ENCODE results near the gene ZSCAN30. TPM values are rescaled to one million over a fixed set of nuclear protein-coding genes. Genes with fewer than 3 reads are reported as not detected.

Gene ZSCAN30
- total and polyA plus RNA-seq, 10 of the 15 experiments (the other 5 are each of a cell fraction or from before 2014, with no cell fraction given): 2.7 to 15.7 (median 11.2) TPM

DNA sequence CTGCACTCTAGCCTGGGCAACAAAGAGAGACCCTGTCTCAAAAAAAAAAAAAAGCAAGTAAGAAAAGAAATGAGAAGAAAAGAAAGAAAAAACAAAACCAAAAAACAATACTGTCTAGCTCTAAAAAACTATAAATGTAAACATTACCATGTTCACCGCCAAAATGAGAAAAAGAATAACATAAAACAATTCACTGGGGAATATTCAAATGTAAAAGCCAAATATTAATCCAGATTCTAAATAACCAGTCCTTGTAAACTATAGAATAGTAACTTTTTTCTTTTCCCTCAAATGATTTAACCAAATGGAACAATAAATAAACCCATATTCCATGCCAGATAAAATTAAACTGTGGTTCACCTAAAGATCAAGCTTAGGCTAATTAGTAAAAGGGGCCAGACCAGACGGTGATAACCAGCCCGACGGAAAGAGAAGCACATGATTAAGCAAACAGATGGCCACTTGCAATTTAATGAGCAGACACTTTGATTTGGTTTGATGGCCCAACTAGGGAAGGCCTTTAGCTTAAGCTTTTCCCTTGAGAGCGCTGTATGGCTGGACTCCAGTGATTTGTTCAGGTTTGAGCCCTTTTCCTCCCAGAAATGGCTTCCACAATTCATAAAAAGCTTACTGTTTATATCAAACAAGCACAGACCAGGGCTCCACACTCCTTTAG, 88.6 kb downstream of the ZSCAN30 start:
- WGBS (ENCODE audit: insufficient coverage, insufficient replicate concordance, low lambda C conversion rate, missing lambda C conversion rate): 73% methylated on average over 5 of the region's 5 CpGs
- RAD21 ChIA-PET (ENCODE audit: unreplicated experiment): no interaction called here
- no peak for FAIRE-seq

More for the DNA sequence above, 88.6 kb downstream of the ZSCAN30 start:
- no peak for DNase-seq (ENCODE audit: low read depth, low spot score)
- no peaks in the 10 kb centered on the region for H3K27me3 ChIP-seq (replicated peaks in 1 of 2; ENCODE audit: control insufficient read depth in 2 of 2, insufficient read depth in 2 of 2, low read length in 1 of 2)
- H3K4me1 ChIP-seq (ENCODE audit: control insufficient read depth, insufficient read depth, low read length): no peaks in the 10 kb centered on the region
- no peak overlapping the region for H3K9ac ChIP-seq (ENCODE audit: control insufficient read depth, insufficient read depth, low read length)
- no peaks in the 10 kb centered on the region; the same call in 2 of the 3 replicates for H3K9me3 ChIP-seq (replicated peaks; ENCODE audit: control insufficient read depth, insufficient read depth, low read length)
- ChIA-PET SMC1A (ENCODE audit: uncharacterized antibody, unreplicated experiment) (interaction anchor here (1.3 to 2.4 kb wide), 2 partner anchors 12 to 29 kb away, joined by 3 to 8 read pairs; no protein-coding TSS in a partner anchor), CTCF (interaction anchor here (1.5 to 1.6 kb wide), 2 partner anchors 9 to 29 kb away, joined by 6 read pairs; no protein-coding TSS in a partner anchor), POLR2A (no interaction called here)
- in situ Hi-C loops (cut with MboI) (no loop called here), intact Hi-C loops (cut with micrococcal nuclease; ENCODE audit: unreplicated experiment) (no loop called here)
- no peak overlapping the region for H2AFZ ChIP-seq (ENCODE audit: control insufficient read depth, low read depth, low read length)
- TF ChIP-seq, protein P1, sequence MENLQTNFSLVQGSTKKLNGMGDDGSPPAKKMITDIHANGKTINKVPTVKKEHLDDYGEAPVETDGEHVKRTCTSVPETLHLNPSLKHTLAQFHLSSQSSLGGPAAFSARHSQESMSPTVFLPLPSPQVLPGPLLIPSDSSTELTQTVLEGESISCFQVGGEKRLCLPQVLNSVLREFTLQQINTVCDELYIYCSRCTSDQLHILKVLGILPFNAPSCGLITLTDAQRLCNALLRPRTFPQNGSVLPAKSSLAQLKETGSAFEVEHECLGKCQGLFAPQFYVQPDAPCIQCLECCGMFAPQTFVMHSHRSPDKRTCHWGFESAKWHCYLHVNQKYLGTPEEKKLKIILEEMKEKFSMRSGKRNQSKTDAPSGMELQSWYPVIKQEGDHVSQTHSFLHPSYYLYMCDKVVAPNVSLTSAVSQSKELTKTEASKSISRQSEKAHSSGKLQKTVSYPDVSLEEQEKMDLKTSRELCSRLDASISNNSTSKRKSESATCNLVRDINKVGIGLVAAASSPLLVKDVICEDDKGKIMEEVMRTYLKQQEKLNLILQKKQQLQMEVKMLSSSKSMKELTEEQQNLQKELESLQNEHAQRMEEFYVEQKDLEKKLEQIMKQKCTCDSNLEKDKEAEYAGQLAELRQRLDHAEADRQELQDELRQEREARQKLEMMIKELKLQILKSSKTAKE (IDR thresholded peaks at IDR 0.05; ENCODE audit: low read depth, poor library complexity, severe bottlenecking): no peak
- no peak for TF ChIP-seq CEBPB (IDR thresholded peaks at IDR 0.05; ENCODE audit: borderline replicate concordance in 1 of 2, low read depth in 2 of 2, low read length in 2 of 2)
- TF ChIP-seq ASH2L (IDR thresholded peaks at IDR 0.05; ENCODE audit: borderline replicate concordance, low read depth): no peak
- no peak for TF ChIP-seq HDAC2 (IDR thresholded peaks at IDR 0.05)
- TF ChIP-seq KAT2A (conservative IDR thresholded peaks at IDR 0.05; ENCODE audit: control insufficient read depth, low read depth, low read length): no peak
- no peak for TF ChIP-seq HDAC6 (IDR thresholded peaks at IDR 0.05; ENCODE audit: unreplicated experiment)
- TF ChIP-seq, protein P2, sequence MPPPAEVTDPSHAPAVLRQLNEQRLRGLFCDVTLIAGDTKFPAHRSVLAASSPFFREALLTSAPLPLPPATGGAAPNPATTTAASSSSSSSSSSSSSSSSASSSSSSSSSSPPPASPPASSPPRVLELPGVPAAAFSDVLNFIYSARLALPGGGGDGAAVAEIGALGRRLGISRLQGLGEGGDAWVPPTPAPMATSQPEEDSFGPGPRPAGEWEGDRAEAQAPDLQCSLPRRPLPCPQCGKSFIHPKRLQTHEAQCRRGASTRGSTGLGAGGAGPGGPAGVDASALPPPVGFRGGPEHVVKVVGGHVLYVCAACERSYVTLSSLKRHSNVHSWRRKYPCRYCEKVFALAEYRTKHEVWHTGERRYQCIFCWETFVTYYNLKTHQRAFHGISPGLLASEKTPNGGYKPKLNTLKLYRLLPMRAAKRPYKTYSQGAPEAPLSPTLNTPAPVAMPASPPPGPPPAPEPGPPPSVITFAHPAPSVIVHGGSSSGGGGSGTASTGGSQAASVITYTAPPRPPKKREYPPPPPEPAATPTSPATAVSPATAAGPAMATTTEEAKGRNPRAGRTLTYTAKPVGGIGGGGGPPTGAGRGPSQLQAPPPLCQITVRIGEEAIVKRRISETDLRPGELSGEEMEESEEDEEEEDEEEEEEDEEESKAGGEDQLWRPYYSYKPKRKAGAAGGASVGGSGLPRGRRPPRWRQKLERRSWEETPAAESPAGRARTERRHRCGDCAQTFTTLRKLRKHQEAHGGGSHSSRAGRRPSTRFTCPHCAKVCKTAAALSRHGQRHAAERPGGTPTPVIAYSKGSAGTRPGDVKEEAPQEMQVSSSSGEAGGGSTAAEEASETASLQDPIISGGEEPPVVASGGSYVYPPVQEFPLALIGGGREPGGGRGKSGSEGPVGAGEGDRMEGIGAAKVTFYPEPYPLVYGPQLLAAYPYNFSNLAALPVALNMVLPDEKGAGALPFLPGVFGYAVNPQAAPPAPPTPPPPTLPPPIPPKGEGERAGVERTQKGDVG (CRISPR knock-in tag; IDR thresholded peaks at IDR 0.05): no peak
- no peak for TF ChIP-seq NFXL1 (IDR thresholded peaks at IDR 0.05; ENCODE audit: borderline replicate concordance)
- TF ChIP-seq FOXM1 (IDR thresholded peaks at IDR 0.05; ENCODE audit: low read depth, low read length): no peak
- no peak for TF ChIP-seq TCF12 (IDR thresholded peaks at IDR 0.05; ENCODE audit: low read depth, low read length)
- H3K4me3 ChIP-seq: no peak overlapping the region
- no peaks in the 10 kb centered on the region; the same call in 1 of the 2 replicates for H4K20me1 ChIP-seq (ENCODE audit: control insufficient read depth, insufficient read depth)
- BruUV-seq (replicated peaks): no TSS peak
- H3K27ac ChIP-seq (ENCODE audit: control insufficient read depth, insufficient read depth): no peak overlapping the region
- ATAC-seq: no peak
- H3K79me2 ChIP-seq (ENCODE audit: control insufficient read depth, insufficient read depth, low read length): no peaks in the 10 kb centered on the region
- no peaks in the 10 kb centered on the region for H3K36me3 ChIP-seq (ENCODE audit: control insufficient read depth in 2 of 2, insufficient read depth in 2 of 2, low read length in 1 of 2)
- H3K4me2 ChIP-seq (ENCODE audit: control insufficient read depth, insufficient read depth): no peak overlapping the region

Measured in GM12878 (cell line).